ENCODE measurements around the gene CERT1.

DNA sequence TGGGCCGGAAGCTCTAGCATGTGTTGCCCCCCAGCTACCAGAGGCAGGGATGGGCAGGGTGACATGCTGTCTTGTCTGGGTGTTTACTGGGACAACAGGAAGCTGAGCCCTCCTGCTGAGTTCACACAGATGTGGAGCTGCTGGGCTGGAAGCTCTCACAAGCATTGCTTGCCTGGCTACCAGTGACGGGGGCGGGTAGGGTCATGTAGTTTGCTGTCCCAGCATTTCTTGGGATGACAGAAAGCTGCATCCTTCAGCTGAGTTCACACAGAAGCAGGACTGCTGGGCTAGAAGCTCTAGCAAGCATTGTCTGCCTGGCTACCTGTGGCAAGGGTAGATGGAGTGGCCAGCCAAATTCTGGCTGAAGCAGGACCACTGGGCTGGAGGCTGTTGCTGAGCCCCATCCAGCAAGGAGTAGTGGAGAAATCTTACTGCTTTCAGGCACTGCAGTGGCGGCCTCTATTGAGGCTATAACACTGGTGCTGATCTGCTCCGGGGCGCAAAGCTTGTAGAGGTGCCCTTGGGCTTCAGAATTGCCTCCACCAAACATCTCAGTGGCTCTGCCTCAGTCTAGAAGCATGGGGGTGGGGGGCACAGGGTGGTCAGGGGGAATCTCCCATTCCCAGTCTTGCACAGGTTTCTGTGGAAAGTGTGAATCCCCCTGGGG lies 25.4 kb upstream of the CERT1 start:
- TF ChIP-seq, protein P1, sequence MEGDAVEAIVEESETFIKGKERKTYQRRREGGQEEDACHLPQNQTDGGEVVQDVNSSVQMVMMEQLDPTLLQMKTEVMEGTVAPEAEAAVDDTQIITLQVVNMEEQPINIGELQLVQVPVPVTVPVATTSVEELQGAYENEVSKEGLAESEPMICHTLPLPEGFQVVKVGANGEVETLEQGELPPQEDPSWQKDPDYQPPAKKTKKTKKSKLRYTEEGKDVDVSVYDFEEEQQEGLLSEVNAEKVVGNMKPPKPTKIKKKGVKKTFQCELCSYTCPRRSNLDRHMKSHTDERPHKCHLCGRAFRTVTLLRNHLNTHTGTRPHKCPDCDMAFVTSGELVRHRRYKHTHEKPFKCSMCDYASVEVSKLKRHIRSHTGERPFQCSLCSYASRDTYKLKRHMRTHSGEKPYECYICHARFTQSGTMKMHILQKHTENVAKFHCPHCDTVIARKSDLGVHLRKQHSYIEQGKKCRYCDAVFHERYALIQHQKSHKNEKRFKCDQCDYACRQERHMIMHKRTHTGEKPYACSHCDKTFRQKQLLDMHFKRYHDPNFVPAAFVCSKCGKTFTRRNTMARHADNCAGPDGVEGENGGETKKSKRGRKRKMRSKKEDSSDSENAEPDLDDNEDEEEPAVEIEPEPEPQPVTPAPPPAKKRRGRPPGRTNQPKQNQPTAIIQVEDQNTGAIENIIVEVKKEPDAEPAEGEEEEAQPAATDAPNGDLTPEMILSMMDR (conservative IDR thresholded peaks at IDR 0.05; ENCODE audit: low read length) = no peak
- TF ChIP-seq EZH2phosphoT487 (IDR thresholded peaks at IDR 0.05; ENCODE audit: borderline replicate concordance, low read depth, low read length) = no peak

All from OCI-LY7 (cell line).